ENCODE results near the gene CCDC141. TPM values are rescaled to one million over a fixed set of nuclear protein-coding genes. Genes with fewer than 3 reads are reported as not detected.

The CCDC141 gene
- total and polyA plus RNA-seq, 12 donors: 0.34 to 42.1 (median 1.4) TPM

GRCh38 chr2:178891959-178892485 is 157.9 kb downstream of the CCDC141 start:
- Histone ChIP-seq H3K27ac (no peak overlapping the region), H3K27me3 (no peaks in the 10 kb centered on the region), H3K9me3 (replicated peaks in 1 of 3) (no peaks in the 10 kb centered on the region), H3K36me3 (replicated peaks in 1 of 2) (no peaks in the 10 kb centered on the region), H3K4me1 (replicated peaks in 1 of 2) (no peaks in the 10 kb centered on the region), H3K4me3 (no peak overlapping the region)
- 68 to 85% (median 75%) methylated on average over 5 of the region's 5 CpGs for WGBS, 4 donors
- no peak for DNase-seq
- intact Hi-C loops (cut with DNase I): loop anchor here in 1 of 2 donors (10.0 kb wide), 1 partner anchor 233 kb away; no protein-coding TSS in a partner anchor
- TF ChIP-seq POLR2A (IDR thresholded peaks at IDR 0.05): no peak
- TF ChIP-seq CTCF (IDR thresholded peaks at IDR 0.05): no peak

- Histone ChIP-seq H3K27me3 (no peaks in the 10 kb centered on the region), H3K4me1 (replicated peaks in 1 of 2) (no peaks in the 10 kb centered on the region), H3K9me3 (replicated peaks in 1 of 3) (no peaks in the 10 kb centered on the region), H3K36me3 (replicated peaks in 1 of 2) (no peaks in the 10 kb centered on the region), H3K27ac (no peak overlapping the region), H3K4me3 (no peak overlapping the region)
- peak; percentile 42 to 88 (median 68) for DNase-seq
- WGBS, 4 donors: 30 to 33% (median 31%) methylated on average over 3 of the region's 3 CpGs
- peak; percentile 85 to 98 (median 90) for TF ChIP-seq CTCF (IDR thresholded peaks at IDR 0.05)
- TF ChIP-seq POLR2A (IDR thresholded peaks at IDR 0.05): no peak
- intact Hi-C loops (cut with DNase I): loop anchor here in 1 of 2 donors (10.0 kb wide), 1 partner anchor 233 kb away; no protein-coding TSS in a partner anchor
Observed at GRCh38 chr2:178891265-178891958, 158.5 kb downstream of the CCDC141 start.

- H3K27ac ChIP-seq: no peak overlapping the region
- WGBS, 4 donors: 70 to 85% (median 76%) methylated on average over 3 of the region's 3 CpGs
- no peak for TF ChIP-seq CTCF (IDR thresholded peaks at IDR 0.05)
- no peak for TF ChIP-seq POLR2A (IDR thresholded peaks at IDR 0.05)
- peaks cover 0 to 3% of the 10 kb centered on the region in 2 donors for H3K4me1 ChIP-seq (replicated peaks in 1 of 2)
- H3K27me3 ChIP-seq: no peaks in the 10 kb centered on the region
- intact Hi-C loops (cut with DNase I): no loop called here
- no peak overlapping the region for H3K4me3 ChIP-seq
- no peaks in the 10 kb centered on the region for H3K36me3 ChIP-seq (replicated peaks in 1 of 2)
- no peaks in the 10 kb centered on the region for H3K9me3 ChIP-seq (replicated peaks in 1 of 3)
- no peak for DNase-seq
Observed at GRCh38 chr2:178886006-178886405, 163.9 kb downstream of the CCDC141 start.

- TF ChIP-seq CTCF (IDR thresholded peaks at IDR 0.05) (no peak), POLR2A (IDR thresholded peaks at IDR 0.05) (no peak)
- H3K27ac ChIP-seq: no peak overlapping the region
- no peak for DNase-seq
- WGBS, 4 donors: 67 to 86% (median 78%) methylated on average over 3 of the region's 3 CpGs
- no peaks in the 10 kb centered on the region for H3K36me3 ChIP-seq (replicated peaks in 1 of 2)
- H3K9me3 ChIP-seq (replicated peaks in 1 of 3): no peaks in the 10 kb centered on the region
- H3K27me3 ChIP-seq: no peaks in the 10 kb centered on the region
- no peak overlapping the region for H3K4me3 ChIP-seq
- H3K4me1 ChIP-seq (replicated peaks in 1 of 2): peaks cover 0 to 3% of the 10 kb centered on the region in 2 donors
- intact Hi-C loops (cut with DNase I): no loop called here
Observed at GRCh38 chr2:178884440-178884839, 165.5 kb downstream of the CCDC141 start.
